Tibial artery (tissue), 4 donors: ENCODE results near the gene WDR6.

Experiments used
- DNase-seq, 2 donors: peaks; one replicate each; pipeline ENCODE4 v3.0.0-alpha.2; 2019
- H3K27ac ChIP-seq, 2 donors: fragments of 200-600 bp; sonication (generic) in 1 of 2; 1 replicate in 1 of 2; 2 replicates in 1 of 2; pipeline ENCODE4 v1.5.1; 2018 to 2019; ENCODE audit warnings: mild to moderate bottlenecking in 1 of 2
- H3K27me3 ChIP-seq, 2 donors: fragments of 200-600 bp; sonication (generic) in 1 of 2; one replicate each; pipeline versions ENCODE4 v1.5.1 to v1.6.0; 2016 to 2019
- H3K36me3 ChIP-seq, 3 donors: fragments of 200-600 bp; sonication (generic) in 2 of 3; one replicate each; pipeline ENCODE4 v1.5.1; 2016 to 2019; ENCODE audit warnings: mild to moderate bottlenecking in 2 of 3
- H3K4me1 ChIP-seq, 4 donors: fragments of 200-600 bp; sonication (generic) in 2 of 4; 1 replicate in 3 of 4; 2 replicates in 1 of 4; pipeline ENCODE4 v1.5.1; 2016 to 2019
- H3K4me3 ChIP-seq, 2 donors: fragments of 200-600 bp; sonication (generic) in 1 of 2; 1 replicate in 1 of 2; 2 replicates in 1 of 2; pipeline ENCODE4 v1.5.1; 2018 to 2019; ENCODE audit warnings: mild to moderate bottlenecking in 2 of 2
- H3K9me3 ChIP-seq, 3 donors: fragments of 200-600 bp; sonication (generic) in 1 of 3; one replicate each; pipeline ENCODE4 v1.5.1; 2016 to 2019
- CTCF ChIP-seq, 2 experiments: fragments of 200-600 bp in 1 of 2; fragments of 450-650 bp in 1 of 2; IDR thresholded peaks; one replicate each; pipeline ENCODE4 v1.5.1; 2017 to 2019; ENCODE audit warnings: antibody characterized with exemption in 2 of 2, mild to moderate bottlenecking in 1 of 2, moderate library complexity in 1 of 2
- intact Hi-C: fragments of 100-400 bp; cut with DNase I; formaldehyde crosslinking; loops from one replicate; pipeline ENCODE4 v1.15.0; 2023; ENCODE audit warnings: low total_unique reads

The WDR6 gene

GRCh38 chr3:49035281-49035680, 28.1 kb downstream of the WDR6 start:
- TF ChIP-seq CTCF (IDR thresholded peaks at IDR 0.05): no peak
- Histone ChIP-seq H3K36me3 (peaks cover 25 to 96% (median 74%) of the 10 kb centered on the region in 3 donors), H3K4me3 (no peak overlapping the region), H3K27ac (no peak overlapping the region), H3K9me3 (no peaks in the 10 kb centered on the region), H3K27me3 (no peaks in the 10 kb centered on the region), H3K4me1 (no peaks in the 10 kb centered on the region)
- intact Hi-C loops: no loop called here
- no peak for DNase-seq

GRCh38 chr3:49053543-49053942, 46.4 kb downstream of the WDR6 start:
- Histone ChIP-seq H3K27ac (no peak overlapping the region), H3K4me3 (no peak overlapping the region), H3K27me3 (no peaks in the 10 kb centered on the region), H3K4me1 (no peaks in the 10 kb centered on the region), H3K9me3 (no peaks in the 10 kb centered on the region), H3K36me3 (peaks cover 54 to 81% (median 73%) of the 10 kb centered on the region in 3 donors)
- no peak for DNase-seq
- intact Hi-C loops: no loop called here
- no peak for TF ChIP-seq CTCF (IDR thresholded peaks at IDR 0.05)

GRCh38 chr3:49054344-49054862, 47.2 kb downstream of the WDR6 start:
- intact Hi-C loops: no loop called here
- no peaks in the 10 kb centered on the region for H3K27me3 ChIP-seq
- no peak overlapping the region for H3K27ac ChIP-seq
- no peak overlapping the region for H3K4me3 ChIP-seq
- no peaks in the 10 kb centered on the region for H3K4me1 ChIP-seq
- peaks cover 54 to 83% (median 77%) of the 10 kb centered on the region in 3 donors for H3K36me3 ChIP-seq
- DNase-seq: no peak
- no peak for TF ChIP-seq CTCF (IDR thresholded peaks at IDR 0.05)
- no peaks in the 10 kb centered on the region for H3K9me3 ChIP-seq

GRCh38 chr3:49057268-49057667, 50.1 kb downstream of the WDR6 start:
- intact Hi-C loops: no loop called here
- no peaks in the 10 kb centered on the region for H3K9me3 ChIP-seq
- DNase-seq: no peak
- H3K27ac ChIP-seq: no peak overlapping the region
- H3K36me3 ChIP-seq: peaks cover 51 to 85% (median 57%) of the 10 kb centered on the region in 3 donors
- no peaks in the 10 kb centered on the region for H3K4me1 ChIP-seq
- no peaks in the 10 kb centered on the region for H3K27me3 ChIP-seq
- H3K4me3 ChIP-seq: no peak overlapping the region
- TF ChIP-seq CTCF (IDR thresholded peaks at IDR 0.05): no peak

- H3K36me3 ChIP-seq: peaks cover 47 to 85% (median 54%) of the 10 kb centered on the region in 3 donors
- H3K27me3 ChIP-seq: no peaks in the 10 kb centered on the region
- H3K4me3 ChIP-seq: no peak overlapping the region
- TF ChIP-seq CTCF (IDR thresholded peaks at IDR 0.05): no peak
- no peaks in the 10 kb centered on the region for H3K4me1 ChIP-seq
- intact Hi-C loops: no loop called here
- H3K27ac ChIP-seq: no peak overlapping the region
- H3K9me3 ChIP-seq: no peaks in the 10 kb centered on the region
- DNase-seq: no peak
Measured at GRCh38 chr3:49058011-49058410, 50.8 kb downstream of the WDR6 start.
